Stimulated activated CD4-positive, alpha-beta T cell treated with anti-CD3 and anti-CD28 coated beads, Interleukin-1b, Interleukin-23, amount 100 ng/mL, for 4 hours (primary cell): ENCODE data around the gene ATP2B3.

Experiments
- DNase-seq, 2 donors: peaks; one replicate each; pipeline ENCODE4 v3.0.0-alpha.2; 2020; ENCODE audit warnings: low read depth in 2 of 2

The ATP2B3 gene

DNA sequence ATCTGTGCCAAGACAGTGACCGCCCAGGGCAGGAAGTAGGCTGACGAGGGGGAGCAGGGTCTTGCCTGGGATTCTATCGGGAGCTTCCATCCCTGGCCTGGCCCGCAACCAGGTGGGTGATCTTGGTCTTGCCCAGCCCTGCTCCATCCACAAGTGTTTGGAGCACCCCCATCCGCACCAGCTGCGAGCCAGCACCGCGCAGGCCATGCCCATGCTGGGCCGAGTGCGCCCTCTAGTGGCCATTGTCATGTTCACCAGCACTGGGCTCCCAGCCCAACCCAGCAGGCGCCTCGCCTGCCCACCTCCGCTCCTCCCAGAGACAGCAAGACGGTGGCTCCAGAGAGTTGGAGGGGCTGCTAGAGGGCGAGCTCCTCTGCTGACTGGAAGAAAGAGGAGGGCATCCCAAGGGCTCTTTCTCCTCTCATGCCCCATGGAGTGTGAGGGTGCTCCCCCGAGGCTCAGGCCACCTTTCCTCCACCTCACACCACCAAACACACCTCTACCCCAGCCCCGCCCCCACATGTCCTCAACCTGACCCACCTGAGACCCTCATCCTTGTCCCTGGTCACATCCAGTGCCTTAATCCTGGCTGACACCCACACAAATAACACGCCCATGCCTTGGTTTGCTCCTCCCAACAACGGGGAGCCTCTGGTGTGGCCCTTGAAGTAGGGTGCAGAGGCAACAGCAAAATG, 9.8 kb upstream of the ATP2B3 start:
- DNase-seq: peak; percentile 76 to 81

- DNase-seq: no peak
Measured at GRCh38 chrX:153509592-153509991, 7.8 kb upstream of the ATP2B3 start.

- DNase-seq: no peak
Measured at GRCh38 chrX:153510383-153510782, 7.1 kb upstream of the ATP2B3 start.

GRCh38 chrX:153511784-153512500, 5.5 kb upstream of the ATP2B3 start:
- no peak for DNase-seq

GRCh38 chrX:153512501-153512893, 4.9 kb upstream of the ATP2B3 start:
- DNase-seq: no peak

GRCh38 chrX:153513265-153513664, 4.2 kb upstream of the ATP2B3 start:
- no peak for DNase-seq

DNA sequence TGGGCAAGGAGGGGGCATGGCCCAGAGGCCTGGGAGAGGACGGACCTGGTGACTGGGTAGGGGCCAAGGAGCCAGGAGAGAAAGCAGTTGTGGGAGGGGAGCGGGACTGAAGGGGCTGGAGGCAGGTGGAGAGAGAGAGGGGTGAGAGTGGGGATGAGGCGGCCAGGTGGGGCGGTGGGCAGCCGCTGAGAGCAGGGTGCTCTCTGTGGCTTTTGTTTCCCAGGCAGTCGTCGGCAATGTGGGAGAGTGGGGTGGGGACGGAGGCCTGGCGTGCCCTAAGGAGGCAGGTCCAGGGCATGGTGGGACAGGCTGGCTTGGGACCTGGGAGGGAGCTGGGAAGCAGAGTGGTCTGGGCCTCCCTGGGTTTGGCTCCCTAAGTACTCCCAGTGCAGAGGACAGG, 3.2 kb upstream of the ATP2B3 start:
- DNase-seq: no peak

DNA sequence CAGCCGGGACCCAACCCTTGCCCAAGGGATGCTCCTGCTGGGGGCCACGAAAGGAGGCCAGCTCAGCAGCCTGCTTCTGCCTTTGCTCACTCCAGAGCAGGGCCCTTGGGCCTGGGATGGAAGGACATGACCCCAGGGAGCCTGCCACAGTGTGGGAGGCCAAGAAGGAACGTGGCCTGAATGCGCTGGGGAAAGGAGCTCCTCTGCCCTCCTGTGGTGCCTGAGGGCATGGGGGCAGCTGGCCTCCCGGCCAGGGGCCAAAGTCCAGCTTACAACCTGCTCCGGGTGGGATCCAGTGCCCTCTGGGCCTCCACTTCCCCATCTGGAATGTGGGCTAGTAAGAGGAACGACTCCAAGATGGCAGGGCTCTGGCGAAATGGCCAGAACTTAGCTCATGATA, 2.0 kb upstream of the ATP2B3 start:
- no peak for DNase-seq

- no peak for DNase-seq
Measured at GRCh38 chrX:153516073-153516472, 1.4 kb upstream of the ATP2B3 start.

GRCh38 chrX:153517946-153518834, 748 bp downstream of the ATP2B3 start:
- no peak for DNase-seq

- DNase-seq: no peak
Measured at GRCh38 chrX:153519569-153520286, 2.3 kb downstream of the ATP2B3 start.

DNA sequence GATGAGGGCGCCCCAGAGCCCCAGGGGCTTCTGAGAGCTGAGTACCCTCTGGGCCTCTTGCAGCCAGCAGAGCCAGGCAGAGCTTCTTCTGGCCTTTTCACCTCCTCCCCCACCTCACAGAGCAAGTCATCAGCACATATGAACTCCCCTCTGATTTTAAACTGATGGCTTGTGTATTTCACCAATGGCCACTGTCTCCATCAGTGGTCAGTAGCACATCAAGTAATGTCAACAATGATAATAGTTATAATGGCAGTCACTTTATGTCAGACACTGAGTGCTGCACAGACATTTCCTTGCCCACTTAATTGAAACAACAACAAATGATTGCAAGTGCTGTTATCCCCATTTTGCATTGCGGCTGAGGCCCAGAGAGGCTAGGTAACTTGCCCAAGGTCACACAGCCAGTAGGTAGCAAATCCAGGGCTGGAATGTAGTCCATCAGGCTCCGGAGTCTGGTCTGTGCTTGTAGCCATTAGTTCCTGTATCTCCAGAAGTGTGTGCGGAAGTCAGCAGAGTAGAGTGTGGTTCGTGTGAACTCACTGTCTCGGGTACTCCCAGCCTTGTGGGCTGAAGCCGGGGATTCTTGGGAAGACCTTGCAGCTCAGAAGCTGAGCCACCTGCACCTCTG, 3.0 kb downstream of the ATP2B3 start:
- no peak for DNase-seq

DNA sequence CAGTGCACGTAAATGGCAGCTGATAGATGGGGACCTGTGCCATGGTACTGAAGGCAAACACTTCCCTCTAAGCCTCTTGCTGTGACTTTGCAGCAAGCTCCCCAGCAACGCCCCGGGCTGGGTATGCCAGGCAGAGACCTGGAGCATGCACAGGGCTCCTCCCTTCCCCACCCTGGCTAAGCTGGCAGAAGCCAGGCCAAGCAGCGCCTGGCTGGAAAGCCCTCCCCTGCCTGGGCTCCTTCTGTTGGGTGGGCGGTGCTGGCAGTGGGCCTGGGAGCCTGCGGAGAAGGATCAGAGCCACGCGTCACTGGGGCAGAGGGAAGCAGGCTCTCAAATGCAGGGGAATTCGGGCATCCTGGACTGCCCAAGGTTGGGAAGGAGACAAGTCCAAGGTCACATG, 3.6 kb downstream of the ATP2B3 start:
- no peak for DNase-seq

DNA sequence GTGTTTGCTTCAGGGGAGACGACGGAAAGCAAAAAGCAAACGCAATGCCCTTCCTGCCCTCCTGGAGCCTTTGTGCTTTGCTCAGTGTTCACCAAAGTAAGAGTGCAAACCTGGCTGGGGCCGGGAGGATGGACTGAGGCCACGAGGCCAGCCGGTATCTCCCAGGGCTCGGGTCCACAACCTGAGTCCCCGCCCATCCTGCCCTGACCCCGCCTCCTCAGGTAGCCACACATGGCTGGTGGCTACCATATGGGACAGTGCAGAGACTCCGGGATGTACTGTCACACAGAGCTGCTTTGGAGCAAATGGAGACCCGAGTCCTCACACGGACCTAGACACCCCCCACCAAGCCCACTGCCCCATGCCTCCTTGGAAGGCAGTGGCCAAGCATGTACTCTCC, 4.8 kb downstream of the ATP2B3 start:
- no peak for DNase-seq

GRCh38 chrX:153523269-153523668, 5.8 kb downstream of the ATP2B3 start:
- no peak for DNase-seq

GRCh38 chrX:153524234-153524633, 6.8 kb downstream of the ATP2B3 start:
- DNase-seq: no peak

DNA sequence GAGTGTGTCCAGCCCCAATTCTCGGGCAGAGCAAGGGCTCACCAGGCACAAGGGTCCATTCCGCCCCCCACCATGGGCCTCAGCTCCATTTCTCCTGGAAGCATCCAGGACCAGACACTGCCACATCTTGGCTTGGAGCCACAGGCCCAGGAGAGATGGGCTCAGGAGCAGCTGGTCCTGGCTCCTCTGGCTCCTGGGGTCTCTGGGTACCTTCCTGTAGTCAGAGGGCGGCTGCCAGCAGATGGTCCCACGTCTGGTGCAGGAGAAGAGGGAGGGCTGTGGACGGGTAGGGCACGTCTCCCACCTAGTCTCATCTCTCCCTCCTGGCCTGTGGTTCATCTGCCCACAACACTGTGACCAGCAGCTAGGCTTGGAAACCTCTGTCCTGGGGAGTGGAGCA, 8.0 kb downstream of the ATP2B3 start:
- no peak for DNase-seq

DNA sequence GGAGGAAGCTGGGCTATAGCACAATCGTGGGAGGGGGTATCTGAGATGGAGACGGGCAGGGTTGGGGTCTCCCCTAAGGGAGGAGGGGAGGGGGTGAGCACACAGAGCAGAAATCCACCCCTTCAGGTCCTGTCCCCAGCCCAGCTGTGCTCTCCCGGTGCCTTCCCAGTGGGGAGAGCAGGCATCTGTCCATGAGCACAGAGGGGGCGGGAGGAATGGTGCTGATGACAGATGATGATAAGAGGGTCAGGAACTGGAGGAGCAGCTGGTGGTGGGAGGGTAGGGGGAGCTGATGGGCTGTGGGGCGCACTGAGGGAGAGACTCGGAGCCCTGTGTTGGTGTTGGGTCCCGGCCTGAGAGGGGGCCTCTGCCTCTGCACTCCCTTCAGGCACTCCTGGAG, 8.6 kb downstream of the ATP2B3 start:
- no peak for DNase-seq

DNA sequence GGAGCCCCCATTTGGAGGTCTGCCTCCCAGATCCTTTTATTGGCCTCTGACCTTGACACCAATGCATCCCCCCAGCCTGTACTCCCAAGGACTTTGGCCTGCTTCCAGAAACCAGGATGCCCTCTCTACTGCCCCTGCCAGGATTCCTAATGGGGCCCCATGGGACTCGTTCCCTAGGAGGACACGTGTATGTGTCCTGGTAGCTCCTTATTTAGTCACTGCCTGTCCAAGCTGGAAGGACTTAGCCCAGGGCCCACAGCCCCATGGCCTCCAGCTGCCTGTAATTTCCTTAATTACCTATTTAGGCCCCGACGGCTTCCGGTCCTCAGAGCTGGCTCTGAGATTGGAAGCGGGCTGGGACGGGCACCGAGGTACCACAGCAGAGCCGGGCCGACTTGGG, 9.4 kb downstream of the ATP2B3 start:
- DNase-seq: no peak

DNA sequence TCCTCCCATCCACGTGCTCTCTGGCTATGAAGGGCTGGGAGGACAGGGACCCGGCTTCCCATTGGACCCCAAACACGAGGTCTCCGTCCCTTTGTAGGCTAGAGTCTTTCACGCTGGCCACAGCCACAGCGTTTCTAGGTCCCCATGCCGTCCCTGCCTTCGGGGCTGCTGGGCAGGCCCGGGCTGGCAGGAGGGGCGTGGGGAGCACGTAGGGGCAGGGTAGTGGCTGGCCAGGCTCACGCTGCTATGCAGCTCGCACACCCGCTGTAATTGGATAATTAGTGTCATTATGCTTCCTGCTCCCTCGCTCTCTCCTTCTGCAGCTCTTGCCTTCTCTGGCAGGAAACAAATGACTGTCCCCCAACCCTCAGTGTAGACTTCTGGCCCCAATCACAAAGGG, 9.8 kb downstream of the ATP2B3 start:
- no peak for DNase-seq

GRCh38 chrX:153530411-153531129, 13.1 kb downstream of the ATP2B3 start:
- no peak for DNase-seq
